Measurements from ENCODE around the gene CNIH2.

CNIH2 gene

GRCh38 chr11:66333220-66333877, 55.4 kb downstream of the CNIH2 start:
- in situ Hi-C loops (cut with MboI; ENCODE audit: low sequenced_read_pairs, unreplicated experiment) = no loop called here
- no peak for DNase-seq (ENCODE audit: low spot score)
- TF ChIP-seq, protein P1, sequence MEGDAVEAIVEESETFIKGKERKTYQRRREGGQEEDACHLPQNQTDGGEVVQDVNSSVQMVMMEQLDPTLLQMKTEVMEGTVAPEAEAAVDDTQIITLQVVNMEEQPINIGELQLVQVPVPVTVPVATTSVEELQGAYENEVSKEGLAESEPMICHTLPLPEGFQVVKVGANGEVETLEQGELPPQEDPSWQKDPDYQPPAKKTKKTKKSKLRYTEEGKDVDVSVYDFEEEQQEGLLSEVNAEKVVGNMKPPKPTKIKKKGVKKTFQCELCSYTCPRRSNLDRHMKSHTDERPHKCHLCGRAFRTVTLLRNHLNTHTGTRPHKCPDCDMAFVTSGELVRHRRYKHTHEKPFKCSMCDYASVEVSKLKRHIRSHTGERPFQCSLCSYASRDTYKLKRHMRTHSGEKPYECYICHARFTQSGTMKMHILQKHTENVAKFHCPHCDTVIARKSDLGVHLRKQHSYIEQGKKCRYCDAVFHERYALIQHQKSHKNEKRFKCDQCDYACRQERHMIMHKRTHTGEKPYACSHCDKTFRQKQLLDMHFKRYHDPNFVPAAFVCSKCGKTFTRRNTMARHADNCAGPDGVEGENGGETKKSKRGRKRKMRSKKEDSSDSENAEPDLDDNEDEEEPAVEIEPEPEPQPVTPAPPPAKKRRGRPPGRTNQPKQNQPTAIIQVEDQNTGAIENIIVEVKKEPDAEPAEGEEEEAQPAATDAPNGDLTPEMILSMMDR (IDR thresholded peaks at IDR 0.05; ENCODE audit: borderline replicate concordance, control extremely low read depth, extremely low read depth, insufficient read depth, missing control alignments) = no peak

Data from GM13976 (cell line).